Osteoblast (primary cell): ENCODE results near the gene RNF150. TPM values are rescaled to one million over a fixed set of nuclear protein-coding genes. Genes with fewer than 3 reads are reported as not detected.
"Not testable (repeated sequence)": the region's sequence is repeated elsewhere in the genome, so short reads cannot be mapped to it uniquely, and the experiment has no call there.

Experiments used
- DNase-seq: peaks from one replicate; pipeline ENCODE4 v3.0.0; 2011; ENCODE audit warnings: low spot score, mixed read lengths; ENCODE audit not compliant: insufficient read length; ENCODE audit errors: missing footprints
- H2AFZ ChIP-seq: 2 replicates; pipeline ENCODE4 v1.6.0; 2011; ENCODE audit warnings: mild to moderate bottlenecking, low read length
- H3K27ac ChIP-seq: 2 replicates; pipeline ENCODE4 v1.5.1; 2011; ENCODE audit warnings: mild to moderate bottlenecking, low read depth, low read length, moderate library complexity
- H3K27me3 ChIP-seq: 2 replicates; pipeline ENCODE4 v1.6.0; 2012; ENCODE audit warnings: mild to moderate bottlenecking, control low read depth, inconsistent platforms, low read length, moderate library complexity; ENCODE audit not compliant: insufficient read depth
- H3K36me3 ChIP-seq: 2 replicates; pipeline ENCODE4 v1.5.1; 2011; ENCODE audit warnings: mild to moderate bottlenecking, low read length, control low read depth, moderate library complexity; ENCODE audit not compliant: insufficient read depth
- H3K4me1 ChIP-seq: 2 replicates; pipeline ENCODE4 v1.5.1; 2011; ENCODE audit warnings: mild to moderate bottlenecking, low read length, control low read depth, moderate library complexity; ENCODE audit not compliant: insufficient read depth
- H3K4me2 ChIP-seq: 2 replicates; pipeline ENCODE4 v1.6.0; 2011; ENCODE audit warnings: mild to moderate bottlenecking, low read length; ENCODE audit not compliant: insufficient read depth
- H3K4me3 ChIP-seq: fragments of 200-600 bp; sonication (generic); 3 replicates; pipeline ENCODE4 v1.5.1; 2012; ENCODE audit warnings: mild to moderate bottlenecking, low read length, inconsistent platforms; ENCODE audit not compliant: insufficient read depth
- H3K79me2 ChIP-seq: 2 replicates; pipeline ENCODE4 v1.6.0; 2012; ENCODE audit warnings: mild to moderate bottlenecking, low read length, control low read depth, inconsistent platforms; ENCODE audit not compliant: insufficient read depth
- H3K9me3 ChIP-seq: 2 replicates; pipeline ENCODE4 v1.5.1; 2011; ENCODE audit warnings: low read depth, low read length, control low read depth
- H4K20me1 ChIP-seq: 2 replicates; pipeline ENCODE4 v1.6.0; 2012; ENCODE audit warnings: mild to moderate bottlenecking, low read length, control low read depth; ENCODE audit not compliant: insufficient read depth
- CTCF ChIP-seq: IDR thresholded peaks from 2 replicates; pipeline ENCODE4 v1.5.1; 2011; ENCODE audit warnings: mild to moderate bottlenecking, low read depth, low read length, moderate library complexity; ENCODE audit errors: extremely low read depth
- total RNA-seq: library from RNA; depleted of rRNA; stranded (reverse); fragments of >200 nt; gene quantifications from 2 replicates; pipeline ENCODE4 v1.2.3, GENCODE V29; 2012

Gene RNF150
- total RNA-seq, 1 donor: 13.4 TPM

DNA sequence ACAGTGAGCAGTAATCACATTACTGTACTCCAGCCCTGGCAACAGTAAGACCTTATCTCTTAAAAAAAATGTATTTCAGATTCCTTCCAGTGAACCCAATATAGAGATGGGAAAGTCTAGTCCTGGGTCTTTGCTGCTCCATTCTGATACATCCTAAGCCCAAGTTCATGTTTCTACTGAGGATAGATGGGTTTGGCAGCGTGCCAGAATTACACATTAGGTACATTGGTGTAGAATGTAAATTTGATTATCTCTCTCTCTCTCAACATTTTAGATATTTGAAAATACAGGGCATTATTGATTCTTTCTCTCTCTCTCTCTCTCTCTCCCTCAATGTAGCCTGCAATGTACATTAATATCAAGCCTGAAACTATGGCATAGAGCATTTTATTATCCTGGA is 43.9 kb upstream of the RNF150 start:
- H4K20me1 ChIP-seq: no peaks in the 10 kb centered on the region
- no peak overlapping the region for H3K4me2 ChIP-seq
- no peak overlapping the region for H3K4me3 ChIP-seq
- H3K4me1 ChIP-seq: no peaks in the 10 kb centered on the region
- no peak overlapping the region for H2AFZ ChIP-seq
- no peak for TF ChIP-seq CTCF
- DNase-seq: no peak
- no peaks in the 10 kb centered on the region for H3K79me2 ChIP-seq
- no peaks in the 10 kb centered on the region for H3K36me3 ChIP-seq
- H3K9me3 ChIP-seq: no peaks in the 10 kb centered on the region
- H3K27me3 ChIP-seq: peaks cover 22% of the 10 kb centered on the region
- no peak overlapping the region for H3K27ac ChIP-seq

DNA sequence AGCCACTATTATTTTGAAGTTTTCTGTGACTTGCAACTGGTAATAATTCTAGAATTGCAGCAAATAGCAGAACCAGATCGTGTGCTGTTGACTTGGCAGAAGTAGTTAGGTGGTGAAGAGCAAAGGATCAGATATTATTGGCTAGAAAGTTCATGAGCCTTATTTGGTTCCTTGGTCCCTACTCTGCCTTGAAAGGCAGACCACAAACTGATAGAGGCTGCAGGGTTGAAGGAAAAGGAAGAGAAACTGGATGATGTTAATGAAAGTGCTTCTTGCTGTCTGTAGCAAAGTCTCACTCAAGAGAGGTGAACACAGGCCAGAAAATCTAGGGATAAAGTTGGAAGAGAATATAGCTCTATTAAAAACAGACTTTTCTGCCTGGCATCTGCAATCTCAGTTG is 41.2 kb upstream of the RNF150 start:
- no peaks in the 10 kb centered on the region for H3K4me1 ChIP-seq
- no peaks in the 10 kb centered on the region for H4K20me1 ChIP-seq
- no peaks in the 10 kb centered on the region for H3K36me3 ChIP-seq
- no peaks in the 10 kb centered on the region for H3K9me3 ChIP-seq
- no peak overlapping the region for H3K4me3 ChIP-seq
- H3K4me2 ChIP-seq: no peak overlapping the region
- no peak overlapping the region for H2AFZ ChIP-seq
- no peaks in the 10 kb centered on the region for H3K79me2 ChIP-seq
- DNase-seq: no peak
- peaks cover 16% of the 10 kb centered on the region for H3K27me3 ChIP-seq
- TF ChIP-seq CTCF: no peak
- no peak overlapping the region for H3K27ac ChIP-seq

GRCh38 chr4:141170671-141171070 is 37.4 kb upstream of the RNF150 start:
- H3K36me3 ChIP-seq: no peaks in the 10 kb centered on the region
- H3K27ac ChIP-seq: no peak overlapping the region
- no peak overlapping the region for H3K4me2 ChIP-seq
- H3K4me3 ChIP-seq: no peak overlapping the region
- no peak overlapping the region for H2AFZ ChIP-seq
- H3K9me3 ChIP-seq: no peaks in the 10 kb centered on the region
- no peak for DNase-seq
- no peaks in the 10 kb centered on the region for H3K79me2 ChIP-seq
- H3K4me1 ChIP-seq: no peaks in the 10 kb centered on the region
- peaks cover 10% of the 10 kb centered on the region for H3K27me3 ChIP-seq
- no peak for TF ChIP-seq CTCF
- no peaks in the 10 kb centered on the region for H4K20me1 ChIP-seq

- peaks cover 10% of the 10 kb centered on the region for H3K27me3 ChIP-seq
- no peaks in the 10 kb centered on the region for H3K79me2 ChIP-seq
- H3K36me3 ChIP-seq: no peaks in the 10 kb centered on the region
- no peak overlapping the region for H2AFZ ChIP-seq
- no peaks in the 10 kb centered on the region for H3K4me1 ChIP-seq
- no peak overlapping the region for H3K27ac ChIP-seq
- no peak overlapping the region for H3K4me3 ChIP-seq
- no peak for DNase-seq
- H4K20me1 ChIP-seq: no peaks in the 10 kb centered on the region
- H3K4me2 ChIP-seq: no peak overlapping the region
- no peaks in the 10 kb centered on the region for H3K9me3 ChIP-seq
- TF ChIP-seq CTCF: no peak
These were observed 36.1 kb upstream of the RNF150 start for GRCh38 chr4:141169391-141169790.

DNA sequence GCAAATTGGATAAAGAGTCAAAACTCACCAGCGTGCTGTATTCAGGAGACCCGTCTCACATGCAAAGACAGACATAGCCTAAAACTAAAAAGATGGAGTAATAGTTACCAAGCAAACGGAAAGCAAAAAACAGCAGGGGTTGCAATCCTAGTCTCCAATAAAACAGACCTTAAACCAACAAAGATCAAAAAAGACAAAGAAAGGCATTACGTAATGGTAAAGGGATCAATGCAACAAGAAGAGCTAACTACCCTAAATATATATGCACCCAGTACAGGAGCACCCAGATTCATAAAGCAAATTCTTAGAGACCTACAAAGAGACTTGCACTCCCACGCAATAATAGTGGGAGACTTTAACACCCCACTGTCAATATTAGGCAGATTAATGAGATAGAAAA is 31.7 kb upstream of the RNF150 start:
- H3K27ac ChIP-seq, H3K9me3 ChIP-seq, H3K4me1 ChIP-seq, H3K4me2 ChIP-seq, H3K27me3 ChIP-seq, H3K4me3 ChIP-seq, H3K36me3 ChIP-seq, H3K79me2 ChIP-seq, H2AFZ ChIP-seq, H4K20me1 ChIP-seq, DNase-seq: not testable (repeated sequence)
